ENCODE measurements around the gene DLX2.

Gene DLX2

GRCh38 chr2:172107690-172108586 lies 5.2 kb upstream of the DLX2 start:
- no peak for DNase-seq

GRCh38 chr2:172106108-172106961 lies 3.6 kb upstream of the DLX2 start:
- DNase-seq = no peak

GRCh38 chr2:172105471-172106107 lies 2.9 kb upstream of the DLX2 start:
- DNase-seq = no peak

- DNase-seq = no peak
Measured at GRCh38 chr2:172103471-172104272, 972 bp upstream of the DLX2 start.

GRCh38 chr2:172101821-172102390 lies 794 bp downstream of the DLX2 start:
- no peak for DNase-seq

- no peak for DNase-seq
Measured at GRCh38 chr2:172100935-172101820, 1.5 kb downstream of the DLX2 start.

- DNase-seq = no peak
Measured at GRCh38 chr2:172100080-172100934, 2.4 kb downstream of the DLX2 start.

- no peak for DNase-seq
Measured at GRCh38 chr2:172099472-172100079, 3.1 kb downstream of the DLX2 start.

- DNase-seq = no peak
Measured at GRCh38 chr2:172098650-172099471, 3.8 kb downstream of the DLX2 start.

- no peak for DNase-seq
Measured at GRCh38 chr2:172098287-172098649, 4.4 kb downstream of the DLX2 start.

- no peak for DNase-seq
Measured at GRCh38 chr2:172097557-172098131, 5.1 kb downstream of the DLX2 start.

GRCh38 chr2:172096626-172097547 lies 5.8 kb downstream of the DLX2 start:
- DNase-seq = no peak

GRCh38 chr2:172095905-172096625 lies 6.6 kb downstream of the DLX2 start:
- DNase-seq = no peak

GRCh38 chr2:172095146-172095904 lies 7.4 kb downstream of the DLX2 start:
- no peak for DNase-seq

- no peak for DNase-seq
Measured at GRCh38 chr2:172094294-172095145, 8.2 kb downstream of the DLX2 start.
